Hepatocyte (in vitro differentiated cells): ENCODE data around the gene TNS4. TPM values are rescaled to one million over a fixed set of nuclear protein-coding genes. Genes with fewer than 3 reads are reported as not detected.

ENCODE experiments used
- DNase-seq: peaks from one replicate; pipeline ENCODE4 v3.0.0-alpha.2; 2016; ENCODE audit warnings: low spot score
- H2AFZ ChIP-seq: fragments of 200-600 bp; sonication (generic); 2 replicates; pipeline ENCODE4 v1.6.0; 2016; ENCODE audit warnings: antibody characterized with exemption, mild to moderate bottlenecking
- H3K27ac ChIP-seq: fragments of 200-600 bp; sonication (generic); 2 replicates; pipeline ENCODE4 v1.5.1; 2016; ENCODE audit warnings: mild to moderate bottlenecking
- H3K27me3 ChIP-seq: fragments of 200-600 bp; sonication (generic); 2 replicates; pipeline ENCODE4 v1.6.1; 2016
- H3K36me3 ChIP-seq: fragments of 200-600 bp; sonication (generic); replicated peaks from 2 replicates; pipeline ENCODE4 v1.5.1; 2016; ENCODE audit warnings: low read depth; ENCODE audit not compliant: insufficient read depth
- H3K4me1 ChIP-seq: fragments of 200-600 bp; sonication (generic); 2 replicates; pipeline ENCODE4 v1.5.1; 2016; ENCODE audit warnings: mild to moderate bottlenecking, moderate library complexity; ENCODE audit not compliant: insufficient read depth
- H3K4me2 ChIP-seq: fragments of 200-600 bp; sonication (generic); 2 replicates; pipeline ENCODE4 v1.6.0; 2016
- H3K4me3 ChIP-seq: fragments of 200-600 bp; sonication (generic); 2 replicates; pipeline ENCODE4 v1.5.1; 2016; ENCODE audit warnings: mild to moderate bottlenecking
- H3K79me2 ChIP-seq: fragments of 200-600 bp; sonication (generic); 2 replicates; pipeline ENCODE4 v1.6.0; 2017; ENCODE audit warnings: mild to moderate bottlenecking
- H3K9me2 ChIP-seq: fragments of 200-600 bp; sonication (generic); replicated peaks from 2 replicates; pipeline ENCODE4 v1.6.0; 2017; ENCODE audit warnings: mild to moderate bottlenecking; ENCODE audit not compliant: insufficient read depth
- H3K9me3 ChIP-seq: fragments of 200-600 bp; sonication (generic); 2 replicates; pipeline ENCODE4 v1.5.1; 2016; ENCODE audit warnings: low read depth, mild to moderate bottlenecking
- H4K20me1 ChIP-seq: fragments of 200-600 bp; sonication (generic); 2 replicates; pipeline ENCODE4 v1.6.0; 2016; ENCODE audit warnings: mild to moderate bottlenecking; ENCODE audit not compliant: insufficient read depth, poor library complexity, severe bottlenecking
- CTCF ChIP-seq: fragments of 200-600 bp; sonication (generic); IDR thresholded peaks from 2 replicates; pipeline ENCODE4 v1.5.1; 2016; ENCODE audit warnings: antibody characterized with exemption, mild to moderate bottlenecking; ENCODE audit not compliant: poor library complexity
- EZH2 ChIP-seq: fragments of 200-600 bp; sonication (generic); IDR thresholded peaks from 2 replicates; pipeline ENCODE4 v1.6.1; 2016; ENCODE audit warnings: antibody characterized with exemption, mild to moderate bottlenecking, borderline replicate concordance
- EZH2phosphoT487 ChIP-seq: fragments of 200-600 bp; sonication (generic); IDR thresholded peaks from one replicate; pipeline ENCODE4 v1.6.1; 2018; ENCODE audit warnings: antibody characterized with exemption, mild to moderate bottlenecking, low read depth, moderate library complexity; ENCODE audit not compliant: unreplicated experiment, severe bottlenecking
- WGBS: methylation state at CpG from one replicate; pipeline ENCODE4 v1.1.6; 2016; ENCODE audit warnings: low lambda C conversion rate; ENCODE audit errors: missing lambda C conversion rate; 5-methylcytosine and 5-hydroxymethylcytosine counted together
- polyA plus RNA-seq: library from polyadenylated mRNA; unstranded; fragments of >200 nt; fragmentation: Nextera tagmentation; extraction: Ambion mirVana; gene quantifications from 2 replicates; pipeline ENCODE4 v1.2.1, GENCODE V29; 2016
- total RNA-seq: library from RNA; depleted of rRNA; stranded (reverse); fragments of >200 nt; gene quantifications from 2 replicates; pipeline ENCODE4 v1.2.3, GENCODE V29; 2014

Gene TNS4
- total and polyA plus RNA-seq, 2 experiments from 2014 or later, result 0.07 TPM; not detected in 1

DNA sequence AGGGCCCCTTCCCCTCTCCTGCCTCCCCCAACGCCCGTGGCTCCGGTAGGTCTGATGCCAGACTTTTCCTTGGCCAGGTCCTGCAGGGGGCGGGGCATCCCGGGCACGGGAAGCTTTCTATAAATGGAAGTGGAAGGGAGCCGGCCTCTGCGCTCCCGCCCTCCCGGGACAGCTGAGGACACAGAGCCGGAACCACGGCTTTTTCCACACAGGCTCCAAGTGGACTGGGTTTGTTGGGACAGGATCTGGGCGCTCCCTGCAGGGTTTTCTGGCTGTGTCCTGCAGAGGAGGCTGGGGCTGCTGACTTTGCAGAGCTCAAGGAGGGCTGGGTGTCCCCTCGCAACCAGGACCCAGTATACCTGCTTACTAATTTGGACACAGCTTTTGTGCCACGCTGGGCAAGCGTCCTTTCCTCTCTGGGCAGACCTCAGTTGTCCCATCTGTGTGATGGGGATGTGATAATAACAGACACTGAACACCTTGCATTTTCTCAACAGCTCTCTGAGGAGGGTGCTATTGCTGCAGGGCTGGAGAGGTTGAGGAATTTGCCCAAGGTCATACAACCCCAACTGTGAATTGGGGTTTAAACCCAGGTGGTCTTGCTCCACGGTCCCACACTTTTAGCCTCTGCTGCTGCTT lies 1.8 kb downstream of the TNS4 start:
- Histone ChIP-seq H3K4me3 (no peak overlapping the region), H3K79me2 (no peaks in the 10 kb centered on the region), H3K9me3 (no peaks in the 10 kb centered on the region), H3K9me2 (no peaks in the 10 kb centered on the region), H3K4me2 (peak overlapping the region; percentile 62), H3K4me1 (peaks cover 11% of the 10 kb centered on the region), H4K20me1 (no peaks in the 10 kb centered on the region), H3K27me3 (no peaks in the 10 kb centered on the region), H3K27ac (no peak overlapping the region), H2AFZ (no peak overlapping the region), H3K36me3 (no peaks in the 10 kb centered on the region)
- WGBS, result 28% methylated on average over 17 of the region's 17 CpGs
- TF ChIP-seq EZH2, result no peak
- no peak for TF ChIP-seq CTCF
- TF ChIP-seq EZH2phosphoT487, result no peak
- DNase-seq, result peak; percentile 87

GRCh38 chr17:40498281-40499084 lies 2.9 kb downstream of the TNS4 start:
- H3K9me2 ChIP-seq, result no peaks in the 10 kb centered on the region
- no peak overlapping the region for H3K4me2 ChIP-seq
- H3K36me3 ChIP-seq, result no peaks in the 10 kb centered on the region
- H3K4me1 ChIP-seq, result peaks cover 11% of the 10 kb centered on the region
- H3K79me2 ChIP-seq, result no peaks in the 10 kb centered on the region
- no peaks in the 10 kb centered on the region for H4K20me1 ChIP-seq
- no peak for DNase-seq
- H3K27me3 ChIP-seq, result no peaks in the 10 kb centered on the region
- no peaks in the 10 kb centered on the region for H3K9me3 ChIP-seq
- WGBS, result 77% methylated on average over 9 of the region's 9 CpGs
- no peak overlapping the region for H3K4me3 ChIP-seq
- no peak overlapping the region for H3K27ac ChIP-seq
- TF ChIP-seq EZH2phosphoT487, result no peak
- no peak for TF ChIP-seq EZH2
- no peak for TF ChIP-seq CTCF
- no peak overlapping the region for H2AFZ ChIP-seq

DNA sequence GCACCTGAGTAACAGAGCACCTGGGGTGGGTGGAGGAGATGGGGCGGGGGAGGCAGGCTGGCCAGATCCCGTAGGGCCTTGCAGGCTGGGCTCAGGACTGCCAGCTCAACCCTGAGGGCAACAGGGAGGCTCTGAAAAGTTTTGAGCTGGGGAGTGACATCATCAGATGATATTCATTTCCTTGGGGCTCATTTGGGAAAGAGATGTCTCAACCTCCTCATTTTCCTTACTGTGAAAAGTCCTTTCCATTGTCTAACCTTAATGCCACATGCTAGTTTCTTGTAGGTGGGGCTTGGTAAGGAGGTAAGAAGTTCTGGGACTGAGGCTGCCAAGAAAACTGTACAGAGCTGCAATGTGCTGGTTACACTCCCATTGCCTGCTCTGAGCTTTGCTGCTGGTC lies 3.7 kb downstream of the TNS4 start:
- Histone ChIP-seq H4K20me1 (no peaks in the 10 kb centered on the region), H3K9me3 (no peaks in the 10 kb centered on the region), H2AFZ (no peak overlapping the region), H3K79me2 (no peaks in the 10 kb centered on the region), H3K4me2 (no peak overlapping the region), H3K27ac (no peak overlapping the region), H3K9me2 (no peaks in the 10 kb centered on the region), H3K4me1 (peaks cover 11% of the 10 kb centered on the region), H3K4me3 (no peak overlapping the region), H3K27me3 (no peaks in the 10 kb centered on the region), H3K36me3 (no peaks in the 10 kb centered on the region)
- TF ChIP-seq EZH2phosphoT487 (no peak), EZH2 (no peak), CTCF (no peak)
- WGBS, result 64% methylated on average over 2 of the region's 2 CpGs
- DNase-seq, result no peak
